Activated CD8-positive, alpha-beta memory T cell treated with anti-CD3 and anti-CD28 coated beads for 1 hour (primary cell): Measurements from ENCODE around the gene GALNS.
A peak's percentile ranks its signal among the peaks of the same experiment; 100 is the strongest.

Experiments
- DNase-seq, 2 donors: peaks; one replicate each; pipeline ENCODE4 v3.0.0-alpha.2; 2020; ENCODE audit warnings: low read depth in 1 of 2; ENCODE audit errors: extremely low read depth in 1 of 2

Gene GALNS

GRCh38 chr16:88820385-88821025 lies 36.2 kb downstream of the GALNS start:
- no peak for DNase-seq

DNA sequence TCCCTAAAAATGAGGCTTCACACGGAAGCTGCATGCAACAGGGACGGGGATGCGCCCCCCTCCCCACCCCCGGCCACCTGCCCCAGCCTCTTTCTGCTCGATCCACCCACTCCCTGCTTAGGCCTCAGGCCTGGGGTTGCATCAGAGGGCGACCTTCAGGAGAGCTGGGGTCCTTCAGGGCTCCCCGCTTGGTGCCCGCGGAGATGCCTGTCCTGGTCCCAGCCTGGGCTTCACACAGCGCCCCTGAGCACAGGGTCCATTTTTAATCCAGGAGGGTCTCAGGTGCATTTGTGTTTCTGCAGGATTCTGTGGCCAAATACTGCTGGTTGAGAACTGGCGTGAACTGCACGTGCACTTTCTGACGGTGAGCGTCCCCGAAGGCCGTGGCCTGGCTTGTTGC lies 37.6 kb downstream of the GALNS start:
- no peak for DNase-seq

DNA sequence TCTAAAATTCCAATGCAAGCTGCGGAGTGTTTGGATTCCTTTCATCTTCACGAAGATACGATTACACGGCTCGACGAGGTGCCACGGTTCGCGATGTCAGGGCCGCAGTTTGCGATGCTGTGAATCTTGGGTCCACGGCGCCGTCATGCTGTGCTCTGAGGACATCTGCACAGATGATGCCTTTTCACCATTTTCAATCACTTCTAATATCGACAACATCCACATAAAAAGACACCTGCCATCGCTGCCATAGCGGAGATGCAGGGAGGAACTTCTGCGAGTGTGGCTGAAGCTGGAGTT lies 38.2 kb downstream of the GALNS start:
- no peak for DNase-seq

DNA sequence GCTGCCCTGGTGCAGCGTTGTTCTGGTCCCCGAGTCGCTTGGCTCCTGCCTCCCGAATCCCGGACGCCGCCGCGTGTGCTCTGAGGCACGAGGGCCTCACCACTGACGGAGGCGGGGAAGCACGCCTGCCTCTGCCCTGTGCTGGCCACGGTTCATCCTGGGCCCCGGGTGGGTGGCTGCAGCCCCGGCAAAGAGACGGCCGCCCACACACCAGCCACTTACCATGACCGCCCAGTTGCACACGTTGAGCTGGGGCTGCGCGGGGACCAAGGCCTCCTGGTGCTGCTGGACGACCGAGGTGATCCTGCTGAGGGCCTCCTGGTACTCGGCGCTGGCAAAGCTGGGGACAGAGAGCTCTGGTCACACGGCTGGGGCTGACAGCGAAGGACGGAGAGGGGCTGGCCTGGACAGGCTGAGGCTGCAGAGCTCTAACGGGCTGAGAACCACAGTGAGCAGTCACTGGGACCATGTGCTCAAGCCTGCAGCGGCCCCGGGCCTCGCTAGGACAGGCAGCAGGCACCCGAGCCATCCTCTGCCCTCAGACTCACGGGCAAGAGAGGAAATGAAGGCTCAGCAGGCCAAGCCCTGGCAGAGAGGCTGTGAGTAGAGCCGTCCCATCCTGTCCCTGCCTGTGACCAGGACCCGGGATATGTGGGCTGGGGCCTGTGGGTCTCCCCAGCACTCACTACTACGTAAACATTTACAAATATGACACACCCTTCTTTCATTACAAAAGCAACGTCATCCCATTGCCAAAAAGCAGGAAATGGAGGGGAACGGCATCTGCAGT lies 38.8 kb downstream of the GALNS start:
- no peak for DNase-seq

DNA sequence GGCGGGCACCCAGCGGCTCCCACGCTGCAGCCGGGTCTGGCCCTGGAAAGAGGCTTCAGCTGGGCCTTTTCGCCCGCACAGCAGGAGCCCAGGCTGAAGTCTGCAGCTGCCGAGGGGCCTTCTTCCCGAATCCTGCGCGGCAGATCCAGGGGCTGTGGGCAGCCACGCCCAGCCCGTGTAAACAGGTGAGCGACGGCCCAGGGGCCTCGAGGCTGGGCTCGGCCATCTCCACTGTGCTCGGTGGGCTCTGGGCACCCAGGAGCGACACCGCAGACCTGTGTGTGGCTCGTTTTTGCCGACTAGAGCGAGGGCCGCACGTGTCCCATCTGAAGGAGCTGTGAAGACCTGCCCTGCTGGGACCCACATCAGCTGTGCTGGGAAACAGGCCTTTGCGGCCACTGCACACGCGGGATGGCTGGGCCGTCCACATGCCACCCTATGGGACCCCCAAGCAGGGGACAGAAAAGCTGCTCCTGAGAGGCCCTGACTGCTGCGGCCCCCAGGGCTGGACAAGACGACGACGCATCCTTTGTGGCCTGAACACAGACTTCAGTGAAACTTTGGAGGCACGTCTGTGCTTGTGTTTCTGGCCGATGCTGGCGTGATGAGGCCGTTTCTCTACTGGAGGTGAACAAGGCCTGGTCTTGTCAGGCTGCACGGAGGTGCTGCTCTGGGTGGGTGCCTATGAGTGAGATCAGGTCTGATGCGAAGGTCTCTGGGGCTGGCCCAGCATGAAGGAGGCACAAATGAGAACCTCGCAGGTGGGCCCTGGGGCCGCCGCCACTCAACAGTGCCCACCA lies 39.8 kb downstream of the GALNS start:
- DNase-seq = no peak

DNA sequence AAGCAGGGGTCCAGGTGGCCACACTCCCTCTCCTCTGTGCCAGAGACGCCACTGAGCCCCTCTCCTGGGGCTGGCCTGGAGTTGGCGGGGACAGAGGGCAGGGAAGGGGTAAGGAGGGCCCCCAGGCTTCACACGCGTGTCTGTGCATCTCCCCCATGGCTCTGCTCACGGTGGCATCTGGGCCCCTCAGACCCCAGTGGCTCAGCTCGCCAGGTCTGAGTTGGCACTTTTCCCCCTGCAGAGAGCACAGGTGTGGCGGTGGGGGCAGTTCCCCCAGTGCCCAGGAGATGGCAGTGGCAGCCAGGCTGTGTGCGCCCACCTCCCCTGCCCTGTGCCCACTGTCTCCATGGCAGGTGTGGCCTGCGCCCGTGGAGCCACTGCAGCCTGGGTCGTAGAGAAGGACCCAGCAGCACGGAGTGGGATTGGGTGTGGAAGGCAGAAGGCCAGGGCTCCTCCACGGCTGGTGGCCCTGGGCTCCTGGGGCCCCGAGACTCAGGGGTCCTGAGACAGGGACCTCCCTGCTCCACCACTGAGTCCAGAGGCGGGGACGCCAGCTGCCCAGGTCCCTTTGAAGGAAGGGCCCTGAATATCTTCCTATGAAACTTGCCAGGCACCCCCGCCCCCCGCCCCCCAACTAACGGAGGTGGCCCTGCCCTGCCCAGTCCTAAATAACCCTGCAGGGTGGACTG lies 40.7 kb downstream of the GALNS start:
- peak in 1 of 2 donors; percentile 34 for DNase-seq

GRCh38 chr16:88815227-88815626 lies 41.5 kb downstream of the GALNS start:
- no peak for DNase-seq

- no peak for DNase-seq
Observed at GRCh38 chr16:88814144-88814502, 42.6 kb downstream of the GALNS start.

- DNase-seq = no peak
Observed at GRCh38 chr16:88813269-88814143, 43.2 kb downstream of the GALNS start.

DNA sequence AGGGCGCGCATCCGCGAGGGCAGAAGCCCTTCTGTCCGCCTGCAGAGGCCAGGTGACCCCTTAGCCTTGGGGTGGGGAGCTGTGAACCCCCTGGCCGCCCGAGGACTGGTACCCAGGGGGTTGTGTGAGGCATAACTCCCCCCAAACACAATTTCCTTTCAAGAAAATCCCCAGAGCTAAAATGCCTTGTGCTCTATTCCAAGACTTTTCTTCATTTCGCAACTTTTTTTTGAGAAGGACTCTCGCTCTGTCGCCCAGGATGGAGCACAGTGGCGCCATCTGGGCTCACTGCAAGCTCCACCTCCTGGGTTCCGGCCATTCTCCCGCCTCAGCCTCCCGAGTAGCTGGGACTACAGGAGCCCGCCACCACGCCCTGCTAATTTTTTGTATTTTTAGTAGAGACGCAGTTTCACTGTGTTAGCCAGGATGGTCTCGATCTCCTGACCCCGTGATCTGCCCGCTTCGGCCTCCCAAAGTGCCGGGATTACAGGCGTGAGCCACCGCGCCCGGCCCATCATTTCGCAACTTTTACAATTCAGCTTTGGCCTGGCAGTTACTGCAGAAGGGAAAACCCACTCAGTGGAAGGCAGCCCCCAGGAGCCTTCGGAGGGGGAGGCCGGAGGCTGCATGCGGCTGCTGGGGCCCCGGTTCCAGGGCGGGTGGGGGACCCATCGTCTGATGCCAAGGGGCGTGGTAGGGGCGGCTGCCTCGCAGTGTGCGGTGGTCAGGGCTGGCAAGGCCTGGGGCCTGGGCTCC lies 44.1 kb downstream of the GALNS start:
- no peak for DNase-seq

- peak; percentile 87 to 95 for DNase-seq
Observed at GRCh38 chr16:88811769-88812512, 44.8 kb downstream of the GALNS start, which contains the start of gene APRT. APRT (minus strand) TSS chr16:88811928; CDS start chr16:88811899, 29 bp downstream.

DNA sequence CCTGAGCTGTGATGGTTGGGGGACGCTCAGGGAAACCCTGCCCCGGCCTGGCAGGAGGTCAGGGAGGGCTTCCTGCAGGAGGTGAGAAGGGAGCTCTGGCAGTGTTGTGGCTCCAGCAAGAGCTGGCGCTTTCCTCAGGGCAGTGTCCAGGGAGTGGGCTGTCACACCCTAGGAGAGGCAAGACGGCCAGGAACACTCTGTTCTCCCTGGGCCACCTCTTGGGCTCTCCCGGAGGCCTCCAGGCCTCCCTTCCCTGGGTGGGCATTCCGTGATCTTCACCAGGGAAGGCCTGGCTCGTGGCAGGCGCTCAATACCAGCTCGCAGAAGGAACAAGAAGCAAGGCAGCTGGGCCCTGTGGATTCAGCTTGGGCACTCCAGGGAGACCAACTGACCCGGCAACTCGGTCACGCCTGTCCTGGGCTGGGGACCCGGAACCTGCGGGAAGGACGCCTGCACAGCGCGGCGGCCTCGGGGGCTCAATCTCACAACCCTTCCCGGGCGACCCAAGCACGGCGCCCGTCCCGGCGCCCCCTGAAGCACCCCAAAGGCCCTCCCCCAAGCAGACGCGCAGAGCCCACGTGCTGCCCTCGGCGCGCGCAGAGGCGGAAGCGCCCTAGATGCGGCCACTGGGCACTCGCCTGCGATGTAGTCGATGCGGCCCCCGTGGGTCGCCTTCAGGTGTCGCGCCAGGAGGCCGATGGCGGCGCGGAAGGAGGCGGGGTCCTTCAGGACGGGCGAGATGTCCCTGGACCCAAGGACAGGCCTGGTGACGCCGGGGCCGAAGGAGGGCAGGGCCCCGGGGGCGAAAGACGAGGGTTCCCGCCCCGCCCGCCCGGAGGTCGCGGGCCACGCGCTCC lies 45.6 kb downstream of the GALNS start:
- DNase-seq = peak in 1 of 2 donors; percentile 47

GRCh38 chr16:88810166-88810911 lies 46.4 kb downstream of the GALNS start:
- DNase-seq = no peak

DNA sequence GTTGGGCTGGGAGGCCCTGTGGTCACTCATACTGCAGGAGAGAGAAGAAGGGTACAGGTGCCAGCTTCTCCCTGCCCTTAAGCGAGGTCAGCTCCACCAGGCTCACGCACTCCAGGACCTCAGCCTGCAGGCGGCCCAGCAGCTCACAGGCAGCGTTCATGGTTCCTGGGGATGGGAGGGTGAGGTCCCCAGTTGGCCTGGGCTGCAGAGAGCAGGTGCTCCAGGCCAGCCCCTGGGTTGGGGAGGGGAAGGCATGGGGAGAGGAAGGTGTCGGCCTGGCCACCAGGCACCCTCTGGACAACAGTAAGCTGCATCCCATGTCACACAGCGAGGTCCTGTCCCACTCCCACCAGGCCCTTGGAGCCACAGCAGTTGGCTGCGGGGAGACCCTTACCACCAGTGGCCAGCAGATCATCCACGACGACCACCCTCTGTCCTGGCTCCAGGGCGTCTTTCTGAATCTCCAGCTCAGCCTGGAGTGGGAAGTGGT lies 47.0 kb downstream of the GALNS start:
- no peak for DNase-seq

DNA sequence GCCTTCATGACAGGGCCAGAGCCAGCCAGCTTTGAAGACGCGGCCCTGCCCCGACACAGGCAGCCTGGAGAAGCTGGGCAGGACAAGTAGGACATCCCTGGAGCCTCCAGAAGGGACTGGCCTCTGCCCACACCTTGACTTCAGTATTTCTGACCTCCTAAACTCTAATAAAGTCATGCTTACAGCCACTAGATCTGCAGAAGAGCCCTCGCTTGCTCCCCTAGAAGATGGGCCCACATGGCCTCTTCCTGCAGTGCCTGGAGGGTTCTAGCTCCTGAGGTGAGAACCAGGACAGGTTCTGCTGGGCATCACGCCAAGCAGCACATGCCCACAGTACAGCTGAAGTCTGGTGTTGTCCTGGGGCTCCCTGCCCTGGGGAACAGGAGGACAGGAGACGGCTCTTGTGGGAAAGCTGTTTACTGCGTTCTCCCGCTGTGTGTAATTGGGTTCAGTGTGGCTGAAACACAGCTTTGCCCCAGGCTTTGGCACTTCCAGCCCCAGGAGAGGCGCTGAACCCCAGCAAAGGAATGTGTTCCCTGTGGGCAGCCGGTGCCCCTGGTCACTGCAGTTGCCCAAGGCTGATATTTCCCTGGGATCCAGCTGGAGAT lies 47.6 kb downstream of the GALNS start:
- DNase-seq = no peak

DNA sequence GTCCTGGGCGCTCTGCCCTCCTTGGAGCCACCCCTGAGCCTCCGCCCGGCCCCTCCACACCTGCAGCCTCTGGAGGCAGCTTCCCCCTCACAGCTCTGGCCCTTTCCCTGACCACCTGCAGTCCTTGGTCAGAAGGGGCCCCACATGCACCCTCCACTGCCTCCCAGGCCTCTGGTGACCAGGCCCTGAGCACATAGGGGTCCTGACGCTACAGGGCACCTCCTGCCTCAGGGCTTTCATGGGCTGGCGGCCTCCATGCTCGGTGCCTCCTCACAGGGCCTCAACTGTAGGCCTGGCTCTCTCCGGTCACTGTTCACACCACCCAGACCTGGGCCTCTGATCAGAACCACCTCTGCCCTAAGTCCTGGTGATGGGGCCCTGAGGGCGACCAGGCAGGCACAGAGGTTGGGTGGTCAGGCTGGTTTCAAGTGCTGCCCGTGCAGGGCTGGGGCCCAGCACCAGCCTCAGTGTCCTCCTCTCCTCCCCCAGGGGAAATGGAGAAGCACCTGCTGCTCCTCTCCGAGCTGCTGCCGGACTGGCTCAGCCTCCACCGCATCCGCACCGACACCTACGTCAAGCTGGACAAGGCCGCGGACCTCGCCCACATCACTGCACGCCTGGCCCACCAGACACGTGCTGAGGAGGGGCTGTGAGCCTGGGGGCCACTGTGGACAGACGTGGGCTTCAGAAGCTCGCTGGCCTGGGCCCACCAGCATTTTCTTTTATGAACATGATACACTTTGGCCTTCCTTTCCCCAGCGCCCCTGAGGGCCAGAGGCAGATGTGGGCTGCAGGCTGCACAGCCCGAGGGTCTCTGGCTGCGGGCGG lies 48.9 kb downstream of the GALNS start:
- no peak for DNase-seq
